Spleen (tissue), 11 donors: ENCODE data around the gene CLPSL1. TPM values are rescaled to one million over a fixed set of nuclear protein-coding genes. Genes with fewer than 3 reads are reported as not detected.

Experiments
- DNase-seq: peaks from one replicate; pipeline ENCODE4 v3.0.0-alpha.2; 2020
- H3K27ac ChIP-seq, 8 donors: fragments of 200-600 bp; sonication (generic) in 7 of 8; 1 replicate in 4 of 8; 2 replicates in 4 of 8; pipeline versions ENCODE4 v1.5.0 to v1.8.0; 2016 to 2021; ENCODE audit warnings: inconsistent platforms in 4 of 8, mild to moderate bottlenecking in 4 of 8, moderate library complexity in 1 of 8
- H3K27me3 ChIP-seq, 7 donors: fragments of 200-600 bp; sonication (generic) in 6 of 7; replicated peaks in 1 of 7; 1 replicate in 4 of 7; 2 replicates in 3 of 7; pipeline versions ENCODE4 v1.5.0 to v1.8.0; 2016 to 2021; ENCODE audit warnings: inconsistent platforms in 3 of 7, mild to moderate bottlenecking in 1 of 7
- H3K36me3 ChIP-seq, 6 donors: fragments of 200-600 bp; sonication (generic) in 5 of 6; 1 replicate in 4 of 6; 2 replicates in 2 of 6; pipeline versions ENCODE4 v1.5.0 to v1.8.0; 2016 to 2021; ENCODE audit warnings: inconsistent platforms in 2 of 6
- H3K4me1 ChIP-seq, 6 donors: fragments of 200-600 bp; sonication (generic) in 5 of 6; 1 replicate in 3 of 6; 2 replicates in 3 of 6; pipeline versions ENCODE4 v1.5.0 to v1.8.0; 2016 to 2021; ENCODE audit warnings: inconsistent platforms in 3 of 6
- H3K4me3 ChIP-seq, 8 donors: fragments of 200-600 bp; sonication (generic) in 7 of 8; 1 replicate in 4 of 8; 2 replicates in 4 of 8; pipeline versions ENCODE4 v1.5.0 to v1.8.0; 2016 to 2021; ENCODE audit warnings: inconsistent platforms in 4 of 8, mild to moderate bottlenecking in 4 of 8, moderate library complexity in 2 of 8
- H3K9me3 ChIP-seq, 8 donors: fragments of 200-600 bp; sonication (generic) in 7 of 8; 1 replicate in 4 of 8; 2 replicates in 4 of 8; pipeline versions ENCODE4 v1.5.0 to v1.8.0; 2016 to 2021; ENCODE audit warnings: inconsistent platforms in 4 of 8
- CTCF ChIP-seq, 11 experiments: fragments of 200-600 bp in 7 of 11; fragments of 450-650 bp in 4 of 11; sonication (generic) in 4 of 11; IDR thresholded peaks in 8 of 11; conservative IDR thresholded peaks in 3 of 11; 1 replicate in 7 of 11; 2 replicates in 4 of 11; pipeline versions ENCODE4 v1.4.0 to v1.8.0; 2016 to 2021; ENCODE audit warnings: antibody characterized with exemption in 11 of 11, inconsistent platforms in 4 of 11, mild to moderate bottlenecking in 1 of 11
- POLR2A ChIP-seq, 3 donors: fragments of 450-650 bp; IDR thresholded peaks; one replicate each; pipeline ENCODE4 v1.5.1; 2017; ENCODE audit warnings: antibody characterized with exemption in 3 of 3, mild to moderate bottlenecking in 1 of 3
- POLR2AphosphoS5 ChIP-seq, 3 donors: sonication (generic); formaldehyde crosslinking; IDR thresholded peaks; one replicate each; pipeline ENCODE4 v1.5.1; 2017; ENCODE audit warnings: antibody characterized with exemption in 3 of 3
- WGBS, 5 donors: extraction: QIAGEN DNeasy Blood & Tissue Kit in 3 of 5; methylation state at CpG; one replicate each; pipeline versions ENCODE4 v1.1.5 to v1.1.7; 2013 to 2018; 5-methylcytosine and 5-hydroxymethylcytosine counted together
- intact Hi-C: fragments of 100-400 bp; cut with DNase I; formaldehyde crosslinking; loops from one replicate; pipeline ENCODE4 v1.15.0; 2023; ENCODE audit warnings: low total_unique reads
- polyA plus RNA-seq, 3 donors: library from polyadenylated mRNA; stranded (reverse); fragments of 200-250 nt; gene quantifications; one replicate each; pipeline ENCODE4 v1.2.1, GENCODE V29; 2013
- total RNA-seq, 7 donors: library from RNA; depleted of rRNA in 3 of 7; stranded (reverse); fragments of >200 nt in 3 of 7; fragmentation: NEBNext Ultra II Directional in 4 of 7; extraction: Animal tissue kit (Norgen Biotek cat#: 25700) in 4 of 7; gene quantifications; one replicate each; pipeline versions ENCODE4 v1.1.0 to v1.2.1, GENCODE V29; 2016 to 2021
- donor health status: healthy with polysubstance abuse.
- donor health status: DM: no; HTN: no; CAD: no; lungs with moderate emphysema.
- donor health status: DM: no; HTN: no; CAD: no.
- donor health status: Bipolar disorder and iron deficiency.
- donor health status: healthy.
- donor health status: DM: no; HTN: no; CAD: no.
- donor health status: DM: yes; HTN: yes; CAD: no.

Gene CLPSL1
- total and polyA plus RNA-seq, 10 donors = not detected

- intact Hi-C loops = no loop called here
- Histone ChIP-seq H3K9me3 (no peaks in the 10 kb centered on the region), H3K4me1 (peaks cover 0 to 24% (median 13%) of the 10 kb centered on the region in 6 donors), H3K27me3 (peaks cover 0 to 20% (median 12%) of the 10 kb centered on the region in 7 donors), H3K27ac (no peak overlapping the region), H3K4me3 (no peak overlapping the region), H3K36me3 (no peaks in the 10 kb centered on the region)
- WGBS, 5 donors = 78 to 84% (median 81%) methylated on average over 4 of the region's 4 CpGs
- DNase-seq = no peak
- no peak for TF ChIP-seq POLR2AphosphoS5 (IDR thresholded peaks at IDR 0.05)
- no peak for TF ChIP-seq CTCF (IDR thresholded peaks at IDR 0.05 in 8 of 11, conservative IDR thresholded peaks at IDR 0.05 in 3 of 11)
- no peak for TF ChIP-seq POLR2A (IDR thresholded peaks at IDR 0.05)
Measured at GRCh38 chr6:35769211-35769610, 11.6 kb upstream of the CLPSL1 start.

GRCh38 chr6:35771343-35771627 lies 9.5 kb upstream of the CLPSL1 start:
- no peak for TF ChIP-seq POLR2A (IDR thresholded peaks at IDR 0.05)
- no peak for TF ChIP-seq CTCF (IDR thresholded peaks at IDR 0.05 in 8 of 11, conservative IDR thresholded peaks at IDR 0.05 in 3 of 11)
- TF ChIP-seq POLR2AphosphoS5 (IDR thresholded peaks at IDR 0.05) = no peak
- peaks cover 0 to 12% (median 8%) of the 10 kb centered on the region in 7 donors for H3K27me3 ChIP-seq
- H3K9me3 ChIP-seq = no peaks in the 10 kb centered on the region
- no peaks in the 10 kb centered on the region for H3K36me3 ChIP-seq
- no peak overlapping the region for H3K4me3 ChIP-seq
- intact Hi-C loops = no loop called here
- peak overlapping the region in 3 of 8 donors; percentile 28 to 67 (median 48) for H3K27ac ChIP-seq
- peaks cover 0 to 25% (median 14%) of the 10 kb centered on the region in 6 donors for H3K4me1 ChIP-seq
- WGBS, 5 donors = 50 to 61% (median 58%) methylated on average over 4 to 5 of the region's 5 CpGs
- no peak for DNase-seq

GRCh38 chr6:35774116-35774794 lies 6.6 kb upstream of the CLPSL1 start:
- TF ChIP-seq POLR2A (IDR thresholded peaks at IDR 0.05) (no peak), POLR2AphosphoS5 (IDR thresholded peaks at IDR 0.05) (no peak), CTCF (IDR thresholded peaks at IDR 0.05 in 8 of 11, conservative IDR thresholded peaks at IDR 0.05 in 3 of 11) (no peak)
- WGBS, 5 donors = 68 to 93% (median 78%) methylated on average over 11 of the region's 11 CpGs
- Histone ChIP-seq H3K4me1 (peaks cover 0 to 36% (median 21%) of the 10 kb centered on the region in 6 donors), H3K27me3 (peaks cover 0 to 25% (median 18%) of the 10 kb centered on the region in 7 donors), H3K27ac (no peak overlapping the region), H3K4me3 (no peak overlapping the region), H3K36me3 (no peaks in the 10 kb centered on the region), H3K9me3 (no peaks in the 10 kb centered on the region)
- intact Hi-C loops = no loop called here
- DNase-seq = no peak

GRCh38 chr6:35775031-35775430 lies 5.8 kb upstream of the CLPSL1 start:
- Histone ChIP-seq H3K4me1 (peaks cover 0 to 35% (median 21%) of the 10 kb centered on the region in 6 donors), H3K36me3 (no peaks in the 10 kb centered on the region), H3K9me3 (no peaks in the 10 kb centered on the region), H3K27me3 (peaks cover 0 to 25% (median 18%) of the 10 kb centered on the region in 7 donors), H3K4me3 (no peak overlapping the region), H3K27ac (no peak overlapping the region)
- intact Hi-C loops = no loop called here
- 83 to 88% (median 86%) methylated on average over 6 of the region's 6 CpGs for WGBS, 5 donors
- no peak for TF ChIP-seq POLR2AphosphoS5 (IDR thresholded peaks at IDR 0.05)
- TF ChIP-seq CTCF (IDR thresholded peaks at IDR 0.05 in 8 of 11, conservative IDR thresholded peaks at IDR 0.05 in 3 of 11) = no peak
- TF ChIP-seq POLR2A (IDR thresholded peaks at IDR 0.05) = no peak
- no peak for DNase-seq
